ENCODE measurements around the gene ZMYND11.

- TF ChIP-seq CTCF (IDR thresholded peaks at IDR 0.05; ENCODE audit: insufficient read depth, low read length) (no peak), GABPA (IDR thresholded peaks at IDR 0.05; ENCODE audit: low read depth) (no peak)
Observed at GRCh38 chr10:285216-285615, 150.0 kb downstream of the ZMYND11 start.

Measured in HL-60 (cell line).